NCI-H146 (cell line): ENCODE measurements around the gene KCNK4.
"Not testable (repeated sequence)": the region's sequence is repeated elsewhere in the genome, so short reads cannot be mapped to it uniquely, and the experiment has no call there.

Source experiments
- DNase-seq: peaks from one replicate; lab custom pipeline; 2025; lab: John Stamatoyannopoulos, UW

Gene KCNK4

DNA sequence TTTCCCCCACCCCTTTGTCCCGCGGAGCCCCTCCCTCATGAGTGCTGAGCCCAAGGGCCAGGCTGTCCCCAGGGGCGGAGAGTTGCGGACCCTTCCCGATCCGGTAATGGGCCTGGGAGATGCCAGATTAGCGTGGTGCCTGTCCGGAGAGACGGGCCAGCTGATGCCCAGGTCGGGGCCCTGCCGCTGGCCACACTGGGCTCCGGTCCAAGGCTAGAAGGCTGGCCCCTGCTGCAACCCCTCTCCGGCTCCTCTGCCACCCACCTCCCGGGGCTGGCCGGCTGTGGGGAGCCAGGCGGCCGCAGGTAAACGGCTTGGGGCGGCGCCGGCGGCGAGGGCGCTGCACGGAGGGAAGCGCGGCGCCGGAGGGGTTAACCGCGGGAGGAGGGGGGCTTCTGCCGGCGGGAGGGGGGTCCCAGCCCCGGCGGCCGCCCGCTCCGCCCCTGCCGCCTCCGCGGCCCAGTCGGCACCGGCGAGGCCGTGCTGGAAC is at the start of gene KCNK4:
Gene KCNK4 (plus strand): TSS at position 41 of the 490 bp plus-strand sequence. CDS start 1,717 bp downstream, outside the sequence.
- DNase-seq = no peak

DNA sequence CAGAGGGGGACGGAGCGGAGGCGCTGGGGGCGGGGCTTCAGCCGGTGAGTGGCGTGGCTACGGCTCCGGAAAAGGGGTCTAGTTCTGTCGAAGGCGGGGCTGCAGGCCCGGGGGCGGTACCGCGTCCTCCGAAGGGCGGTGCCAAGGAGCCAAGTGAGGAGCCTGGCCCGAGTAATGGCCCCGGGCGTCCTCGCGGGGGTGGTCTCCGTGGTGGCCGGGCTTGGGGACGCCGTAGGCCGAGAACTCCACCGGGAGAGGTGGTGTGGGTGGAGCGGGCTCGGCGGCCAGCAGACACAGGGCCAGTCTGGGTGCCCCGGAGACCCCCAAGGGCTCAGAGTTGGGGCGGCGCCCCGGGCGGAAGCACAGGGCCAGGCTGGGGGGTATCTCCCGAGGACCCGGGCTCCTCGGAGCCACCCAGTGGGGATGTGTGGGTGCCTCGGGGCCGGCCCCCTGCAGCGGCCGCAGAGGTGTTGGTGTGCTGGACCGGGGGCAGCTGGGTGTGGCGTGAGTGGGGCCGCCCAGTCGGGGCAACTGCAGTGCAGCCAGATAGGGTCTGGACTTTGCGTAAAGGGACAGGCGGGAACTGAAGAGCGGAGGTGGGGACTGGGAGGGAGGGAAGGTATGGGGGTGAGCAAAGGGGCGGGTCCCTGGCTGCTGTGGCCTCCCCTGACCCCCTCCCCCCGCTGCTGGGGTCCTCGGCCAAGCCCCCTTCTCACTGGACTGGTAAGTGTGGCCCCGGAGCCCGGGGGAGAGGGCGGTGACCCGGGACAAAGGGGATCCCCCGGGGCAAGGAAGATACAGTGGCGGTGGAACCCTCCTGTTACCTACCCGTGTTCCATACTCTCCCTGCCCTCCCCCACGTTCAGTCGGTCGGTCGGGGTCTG is 49.4 kb upstream of the KCNK4 start:
- peak; percentile 71 for DNase-seq

GRCh38 chr11:64243236-64243854 is 47.8 kb upstream of the KCNK4 start:
- DNase-seq = no peak

- no peak for DNase-seq
Measured at GRCh38 chr11:64244107-64244506, 47.0 kb upstream of the KCNK4 start.

- no peak for DNase-seq
Measured at GRCh38 chr11:64244966-64245365, 46.1 kb upstream of the KCNK4 start.

- no peak for DNase-seq
Measured at GRCh38 chr11:64245401-64245796, 45.7 kb upstream of the KCNK4 start.

GRCh38 chr11:64245797-64246620 is 45.1 kb upstream of the KCNK4 start:
- DNase-seq = peak; percentile 60

DNA sequence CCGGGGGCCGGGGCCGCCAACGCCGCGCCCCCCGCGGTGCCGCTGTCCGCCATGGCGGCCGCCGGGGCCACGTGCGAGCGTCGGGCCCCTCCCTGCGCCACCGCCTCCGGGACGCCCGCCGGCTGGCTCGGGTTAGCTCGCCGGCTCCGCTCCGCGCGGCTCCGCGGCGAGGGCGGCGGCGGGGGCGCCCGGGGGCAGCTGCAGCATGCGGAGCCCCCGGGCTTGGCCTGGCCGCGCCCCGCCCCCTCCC is 44.6 kb upstream of the KCNK4 start:
- DNase-seq = not testable (repeated sequence)

GRCh38 chr11:64246871-64247728 is 44.0 kb upstream of the KCNK4 start, which contains the start of gene PPP1R14B:
PPP1R14B (minus strand) TSS chr11:64246943; CDS start chr11:64246673, 270 bp downstream.
- DNase-seq = peak; percentile 93

GRCh38 chr11:64247729-64248531 is 43.2 kb upstream of the KCNK4 start:
- peak; percentile 50 for DNase-seq

- DNase-seq = no peak
Measured at GRCh38 chr11:64248578-64248977, 42.5 kb upstream of the KCNK4 start.

GRCh38 chr11:64249038-64249437 is 42.1 kb upstream of the KCNK4 start:
- no peak for DNase-seq

GRCh38 chr11:64249563-64250414 is 41.3 kb upstream of the KCNK4 start:
- DNase-seq = no peak

DNA sequence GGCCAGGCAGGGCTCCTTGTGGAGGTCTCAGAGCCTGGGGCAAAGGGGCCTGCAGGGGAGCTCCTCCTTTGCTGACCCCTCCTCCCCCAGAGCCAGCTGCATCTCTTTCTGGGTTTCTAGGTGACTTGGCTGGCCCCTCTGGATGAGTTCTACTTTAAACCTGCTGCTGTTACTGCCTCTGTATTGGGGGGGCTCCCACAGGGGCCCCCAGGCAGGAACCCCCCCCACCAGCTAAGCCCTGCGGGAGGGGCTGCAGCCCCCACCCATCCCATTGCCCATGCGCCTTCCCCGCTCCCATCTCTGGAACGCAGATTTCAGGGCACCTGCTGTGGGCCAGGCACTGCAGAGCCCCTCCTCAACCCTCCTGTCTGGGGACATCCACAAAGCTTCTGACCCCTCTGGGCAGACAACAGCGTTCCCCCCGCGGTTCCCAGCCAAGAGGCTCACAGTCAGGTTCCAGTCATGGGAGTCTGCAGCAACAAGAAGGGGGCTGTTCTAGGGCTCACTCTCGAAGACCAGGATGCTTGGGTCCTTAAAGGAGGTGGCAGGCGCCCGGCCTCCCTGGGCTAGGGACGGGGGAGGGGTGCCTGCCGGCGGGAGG is 40.6 kb upstream of the KCNK4 start:
- DNase-seq = no peak

GRCh38 chr11:64251016-64251752 is 39.9 kb upstream of the KCNK4 start, which contains the start of gene PLCB3:
PLCB3 (plus strand) TSS chr11:64251530; CDS start chr11:64251650, 120 bp downstream.
- DNase-seq = peak; percentile 63

GRCh38 chr11:64251753-64252002 is 39.4 kb upstream of the KCNK4 start:
- DNase-seq = peak; percentile 30

DNA sequence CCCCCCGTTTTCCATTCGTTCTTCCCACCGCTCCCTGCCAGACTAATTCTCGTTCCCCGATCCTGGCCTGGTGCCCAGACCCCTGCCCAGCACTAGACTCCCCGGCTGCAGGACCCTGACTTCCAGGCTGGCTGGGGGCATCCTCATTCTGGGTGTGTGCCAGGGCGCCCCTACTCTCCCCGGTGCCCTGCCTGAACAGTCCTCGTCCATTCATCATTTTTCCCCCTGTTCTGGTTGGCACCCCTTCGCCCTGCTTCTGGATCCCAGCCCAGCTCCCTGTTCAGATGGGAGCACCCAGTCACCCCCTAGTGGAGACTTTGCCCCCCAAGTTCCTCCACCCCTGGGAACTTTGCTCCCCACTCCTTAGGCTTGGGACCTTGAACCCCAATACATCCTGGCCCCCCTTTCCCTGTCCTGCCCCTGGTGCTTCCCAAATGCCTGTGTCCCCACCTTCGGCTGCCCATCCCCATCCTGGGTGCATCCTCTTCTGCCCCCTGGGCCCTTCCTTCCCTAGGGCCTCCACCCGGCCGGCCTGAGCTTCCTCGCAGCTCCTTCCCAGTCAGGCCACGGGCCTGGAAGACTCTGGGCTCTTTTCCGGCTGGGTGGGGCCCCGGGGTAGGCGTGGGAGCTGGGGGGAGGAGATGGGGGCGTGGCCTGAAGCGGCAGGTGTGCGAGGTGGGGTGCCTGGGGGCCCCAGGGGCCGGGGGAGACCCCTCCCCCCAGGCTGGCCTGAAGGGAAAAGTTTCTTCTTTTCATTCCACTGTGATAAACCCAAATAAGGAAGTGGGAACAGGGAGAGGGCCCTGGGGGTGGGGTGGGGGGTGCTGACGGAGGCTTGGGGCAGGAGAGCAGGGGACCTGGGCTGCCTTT is 38.9 kb upstream of the KCNK4 start:
- peak; percentile 64 for DNase-seq

DNA sequence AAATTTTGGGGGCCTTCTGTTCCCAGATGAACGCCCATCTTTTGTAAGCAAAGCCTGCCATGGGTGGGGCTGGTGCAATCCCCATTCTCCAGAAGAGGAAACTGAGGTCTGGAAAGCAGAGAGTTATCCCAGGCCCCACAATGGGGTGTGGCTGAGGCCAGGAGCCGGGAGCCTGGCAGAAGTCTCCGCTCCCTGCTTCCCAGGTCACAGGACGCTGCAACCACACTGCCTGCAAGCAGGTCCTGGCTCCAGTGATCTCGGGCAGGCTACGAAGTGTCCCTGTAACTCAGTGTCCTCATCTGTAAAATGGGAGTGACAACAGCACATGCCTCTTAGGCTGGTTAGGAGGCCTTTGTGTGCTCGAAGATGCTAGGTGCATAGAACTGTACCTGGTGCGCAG is 38.1 kb upstream of the KCNK4 start:
- no peak for DNase-seq
